Endothelial cell of hepatic sinusoid (primary cell): ENCODE measurements around the gene ACACB.
"Not testable (repeated sequence)": the region's sequence is repeated elsewhere in the genome, so short reads cannot be mapped to it uniquely, and the experiment has no call there.

Experiments
- in situ Hi-C: cut with HindIII; loops from 2 replicates; pipeline ENCODE4 v1.10.0; 2017; ENCODE audit warnings: low sequenced_read_pairs

Gene ACACB

DNA sequence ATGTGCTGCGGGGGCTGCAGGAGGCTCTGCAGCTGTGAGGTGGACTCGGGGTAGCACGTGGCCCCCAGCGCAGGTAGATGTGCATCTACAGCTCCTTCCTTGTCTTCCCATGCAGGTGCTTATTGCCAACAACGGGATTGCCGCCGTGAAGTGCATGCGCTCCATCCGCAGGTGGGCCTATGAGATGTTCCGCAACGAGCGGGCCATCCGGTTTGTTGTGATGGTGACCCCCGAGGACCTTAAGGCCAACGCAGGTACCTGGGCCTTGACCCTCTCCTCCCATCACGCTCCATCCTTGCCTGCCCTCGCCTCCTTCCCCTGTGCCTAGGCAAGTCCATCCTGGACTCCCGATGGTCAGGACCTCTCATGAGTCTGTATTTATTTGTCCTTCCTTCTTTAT, 51.4 kb downstream of the ACACB start:
- in situ Hi-C loops = no loop called here

DNA sequence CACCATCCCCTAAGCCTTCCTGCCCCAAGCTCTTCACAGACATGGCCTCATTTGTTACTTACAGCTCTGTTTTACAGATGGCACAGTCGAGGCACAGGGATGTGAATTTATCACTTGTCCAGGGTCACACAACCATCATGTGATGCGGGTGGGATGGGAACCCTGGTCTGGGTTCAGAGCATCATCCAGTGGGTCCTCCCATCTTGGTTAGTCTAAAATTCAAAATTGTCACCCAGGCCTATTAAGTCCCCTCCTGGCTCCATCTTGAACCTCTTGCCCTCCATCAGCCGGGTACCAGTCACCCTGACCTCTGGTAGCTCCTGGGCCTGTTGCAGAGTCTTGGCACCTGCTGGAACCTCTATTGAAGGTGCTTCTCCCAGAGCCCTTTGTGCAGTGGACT, 52.9 kb downstream of the ACACB start:
- in situ Hi-C loops = no loop called here

DNA sequence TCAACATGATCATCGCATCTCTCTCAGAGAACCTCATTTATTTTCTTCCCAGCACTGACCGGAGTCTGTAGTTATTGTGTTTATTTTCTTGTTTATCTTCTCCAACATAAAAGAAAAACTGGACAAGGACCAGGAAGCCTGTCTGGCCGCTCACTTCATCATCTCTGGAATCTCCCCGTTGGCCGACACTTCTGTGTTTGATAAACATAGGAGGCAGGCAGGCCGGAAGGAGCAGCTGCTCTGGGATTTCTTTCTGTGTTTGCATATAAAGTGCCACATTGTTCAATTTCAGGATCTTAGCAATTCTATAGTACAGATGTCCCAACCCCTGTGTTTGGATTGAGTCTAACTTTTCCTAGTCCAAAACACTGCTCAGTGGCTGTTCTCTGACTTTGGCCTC, 53.3 kb downstream of the ACACB start:
- in situ Hi-C loops = no loop called here

DNA sequence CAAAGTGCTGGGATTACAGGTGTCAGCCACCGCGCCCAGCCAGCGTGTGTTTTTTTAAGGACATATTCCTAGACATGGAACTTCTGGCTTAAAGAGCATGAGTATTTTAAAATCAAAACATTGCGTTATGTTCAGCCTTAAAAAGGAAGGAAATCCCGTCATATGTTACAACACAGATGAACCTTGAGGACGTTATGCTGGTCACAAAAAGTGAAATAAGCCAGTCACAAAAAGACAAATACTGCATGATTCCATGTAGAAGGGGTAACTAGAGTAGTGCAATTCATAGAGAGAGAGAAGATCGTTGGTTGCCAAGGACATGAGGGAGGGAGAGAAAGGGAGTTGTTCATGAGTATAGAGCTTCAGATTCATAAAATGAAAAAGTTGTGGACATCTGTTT, 53.9 kb downstream of the ACACB start:
- in situ Hi-C loops = no loop called here

DNA sequence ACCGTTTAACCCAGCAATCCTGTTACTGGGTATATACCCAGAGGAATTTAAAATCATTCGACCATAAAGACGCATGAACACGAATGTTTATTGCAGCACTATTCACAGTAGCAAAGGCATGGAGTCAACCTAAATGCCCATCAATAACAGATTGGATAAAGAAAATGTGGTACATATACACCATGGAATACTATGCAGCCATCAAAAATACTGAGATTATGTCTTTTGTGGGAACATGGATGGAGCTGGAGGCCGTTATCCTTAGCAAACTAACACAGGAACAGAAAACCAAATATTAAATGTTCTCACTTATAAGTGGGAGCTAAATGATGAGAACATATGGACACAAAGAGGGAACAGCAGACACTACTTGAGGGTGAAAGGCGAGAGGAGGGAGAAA, 56.4 kb downstream of the ACACB start:
- in situ Hi-C loops = not testable (repeated sequence)

DNA sequence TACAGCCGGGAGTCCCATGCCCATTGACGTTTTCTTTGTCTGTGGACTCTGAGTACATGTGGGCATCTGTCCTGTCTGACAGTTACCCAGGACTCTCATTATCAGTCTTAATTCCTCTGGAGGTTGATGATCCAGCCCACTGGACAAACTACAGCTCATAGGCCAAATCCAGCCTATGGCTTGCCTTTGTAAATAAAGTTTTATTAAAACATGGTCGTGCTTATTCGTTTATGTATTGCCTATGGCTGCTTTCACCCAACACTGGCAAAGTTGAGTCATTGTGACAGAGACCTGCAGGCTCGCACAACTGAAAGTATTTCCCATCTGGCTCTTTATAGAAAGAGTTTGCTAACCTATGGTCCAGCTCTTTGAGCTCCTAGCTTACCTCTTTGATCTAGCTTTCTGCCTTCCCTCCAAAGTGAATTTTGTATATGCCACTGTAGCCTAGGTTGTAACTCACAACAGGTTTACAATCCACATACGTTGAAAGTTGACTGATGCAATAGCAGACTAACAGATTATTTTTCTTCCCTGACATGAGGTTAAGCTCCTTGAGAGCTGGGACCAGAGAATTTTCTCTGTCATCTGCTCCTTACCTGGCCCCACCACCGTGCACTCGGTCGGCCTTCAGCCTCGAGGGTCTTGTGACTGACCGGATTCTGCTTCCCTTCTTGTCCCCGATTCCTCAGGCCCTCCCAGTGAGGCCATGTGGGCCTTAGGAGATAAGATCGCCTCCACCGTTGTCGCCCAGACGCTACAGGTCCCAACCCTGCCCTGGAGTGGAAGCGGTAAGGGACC, 57.3 kb downstream of the ACACB start:
- in situ Hi-C loops = no loop called here

DNA sequence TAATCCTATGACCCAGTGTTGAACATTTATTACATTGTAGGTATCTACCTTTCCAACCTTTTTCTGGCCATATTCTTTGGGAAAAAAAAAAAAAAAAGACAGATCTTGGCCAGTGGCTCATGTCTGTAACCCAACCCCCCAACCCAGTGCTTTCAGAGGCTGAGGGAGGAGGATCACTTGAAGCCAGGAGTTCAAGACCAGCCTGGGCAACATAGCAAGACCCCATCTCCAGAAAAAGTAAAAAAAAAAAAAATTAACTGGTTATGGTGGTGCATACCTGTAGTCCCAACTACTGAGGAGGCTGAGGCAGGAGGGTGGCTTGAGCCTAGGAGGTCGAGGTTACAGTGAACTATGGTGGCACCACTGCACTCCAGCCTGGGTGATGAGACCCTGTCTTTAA, 58.1 kb downstream of the ACACB start:
- in situ Hi-C loops = no loop called here

DNA sequence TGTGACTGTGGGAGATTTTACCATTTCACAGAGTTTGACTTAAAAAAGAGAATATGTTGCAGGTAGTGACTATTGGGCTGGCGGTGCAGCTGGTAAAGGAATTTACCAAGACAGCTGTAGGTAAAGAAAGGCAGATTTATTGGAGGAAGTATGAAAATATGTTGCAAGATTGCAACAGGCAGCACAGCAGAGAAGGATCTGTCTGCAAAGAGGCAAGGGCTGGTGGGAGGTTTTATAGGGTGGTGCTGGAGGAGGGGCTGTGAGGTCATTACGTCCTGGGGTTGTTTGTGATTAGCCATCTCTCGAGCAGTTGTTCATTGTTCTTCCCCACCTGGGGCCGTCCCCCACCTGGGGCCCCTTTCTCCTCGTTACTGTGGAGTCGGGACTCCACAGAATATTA, 62.1 kb downstream of the ACACB start:
- in situ Hi-C loops = loop anchor here (5.0 kb wide), 2 partner anchors 34 to 99 kb away; no protein-coding TSS in a partner anchor

DNA sequence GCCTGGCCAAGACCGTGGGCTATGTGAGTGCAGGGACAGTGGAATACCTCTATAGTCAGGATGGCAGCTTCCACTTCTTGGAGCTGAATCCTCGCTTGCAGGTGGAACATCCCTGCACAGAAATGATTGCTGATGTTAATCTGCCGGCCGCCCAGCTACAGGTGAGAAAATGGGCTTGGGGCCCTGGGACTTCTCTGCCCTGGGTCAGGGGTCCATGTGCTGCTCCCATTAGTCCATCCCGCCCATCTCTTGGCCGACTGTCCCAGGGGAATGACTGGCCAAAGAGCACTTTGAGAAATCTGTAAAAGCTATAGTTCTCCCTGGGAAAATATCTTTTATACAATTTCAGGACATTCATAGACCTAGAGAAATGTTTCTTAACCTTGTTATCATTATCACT, 63.5 kb downstream of the ACACB start:
- in situ Hi-C loops = loop anchor here (5.0 kb wide), 2 partner anchors 32 to 97 kb away; no protein-coding TSS in a partner anchor

DNA sequence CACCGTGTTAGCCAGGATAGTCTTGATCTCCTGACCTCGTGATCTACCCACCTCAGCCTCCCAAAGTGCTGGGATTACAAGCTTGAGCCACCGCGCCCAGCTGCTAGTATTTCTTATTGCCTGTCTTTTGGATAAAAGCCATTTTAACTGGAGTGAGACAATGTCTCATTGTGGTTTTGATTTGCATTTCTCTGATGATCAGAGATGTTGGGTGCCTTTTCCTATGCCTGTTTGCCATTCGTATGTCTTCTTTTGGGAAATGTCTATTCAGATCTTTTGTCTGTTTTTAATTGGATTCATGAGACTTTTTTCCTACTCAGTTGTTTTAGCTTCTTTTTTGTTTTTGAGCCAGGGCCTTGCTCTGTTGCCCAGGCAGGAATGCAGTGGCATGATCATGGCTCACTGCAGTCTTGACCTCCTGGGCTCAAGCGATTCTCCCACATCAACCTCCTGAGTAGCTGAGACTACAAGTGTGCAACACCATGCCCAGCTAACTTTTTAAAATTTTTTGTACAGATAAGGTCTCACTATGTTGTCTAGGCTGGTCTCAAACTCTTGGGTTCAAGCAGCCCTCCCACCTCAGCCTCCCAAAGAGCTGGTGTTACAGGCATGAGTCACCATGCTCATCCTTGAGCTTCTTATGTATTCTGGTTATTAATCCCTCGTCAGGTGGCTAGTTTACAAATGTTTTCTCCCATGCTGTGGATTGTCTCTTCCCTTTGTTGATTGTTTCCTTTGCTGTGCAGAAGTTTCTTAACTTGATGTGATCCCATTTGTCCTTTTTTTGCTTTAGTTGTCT, 65.9 kb downstream of the ACACB start:
- in situ Hi-C loops = no loop called here

DNA sequence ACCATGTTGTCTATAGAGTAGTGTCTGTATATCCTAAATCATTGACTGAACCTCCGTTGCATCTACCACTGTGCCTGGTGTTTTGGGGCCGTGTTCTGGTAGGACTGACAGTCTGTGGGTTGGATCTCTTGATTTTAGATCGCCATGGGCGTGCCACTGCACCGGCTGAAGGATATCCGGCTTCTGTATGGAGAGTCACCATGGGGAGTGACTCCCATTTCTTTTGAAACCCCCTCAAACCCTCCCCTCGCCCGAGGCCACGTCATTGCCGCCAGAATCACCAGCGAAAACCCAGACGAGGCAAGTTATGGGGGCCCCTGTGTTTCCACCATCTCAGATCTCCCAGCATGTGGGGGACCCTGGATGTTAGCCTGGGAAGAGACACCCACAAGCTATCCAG, 69.1 kb downstream of the ACACB start:
- in situ Hi-C loops = no loop called here

DNA sequence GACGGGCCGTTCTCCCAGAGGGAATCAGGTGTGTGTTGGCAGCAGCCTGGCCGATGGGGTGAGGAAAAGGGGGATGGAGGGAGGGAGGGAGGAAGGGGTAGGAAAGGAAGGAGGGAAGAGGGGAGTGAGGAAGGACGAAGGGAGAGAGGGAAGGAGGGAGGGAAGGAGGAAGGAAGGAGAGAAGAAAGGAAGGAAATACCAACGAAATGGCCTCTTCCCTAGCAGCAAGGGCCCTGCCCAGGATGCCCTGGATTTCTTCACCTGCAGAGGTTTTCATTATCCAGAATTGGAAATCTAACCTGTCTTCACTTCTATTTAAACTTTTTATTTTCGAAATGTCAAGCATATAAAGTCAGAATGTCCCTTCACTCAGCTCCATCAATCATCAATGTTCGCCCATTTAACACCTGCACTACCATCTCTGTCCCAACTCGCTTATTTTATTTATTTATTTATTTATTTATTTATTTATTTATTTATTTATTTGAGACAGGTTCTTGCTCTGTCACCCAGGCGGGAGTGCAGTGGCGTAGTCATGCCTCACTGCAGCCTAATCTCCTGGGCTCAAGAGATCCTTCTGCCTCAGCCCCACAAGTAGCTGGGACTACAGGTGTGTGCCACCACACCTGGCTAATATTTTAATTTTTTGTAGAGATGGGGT, 70.7 kb downstream of the ACACB start:
- in situ Hi-C loops = no loop called here

DNA sequence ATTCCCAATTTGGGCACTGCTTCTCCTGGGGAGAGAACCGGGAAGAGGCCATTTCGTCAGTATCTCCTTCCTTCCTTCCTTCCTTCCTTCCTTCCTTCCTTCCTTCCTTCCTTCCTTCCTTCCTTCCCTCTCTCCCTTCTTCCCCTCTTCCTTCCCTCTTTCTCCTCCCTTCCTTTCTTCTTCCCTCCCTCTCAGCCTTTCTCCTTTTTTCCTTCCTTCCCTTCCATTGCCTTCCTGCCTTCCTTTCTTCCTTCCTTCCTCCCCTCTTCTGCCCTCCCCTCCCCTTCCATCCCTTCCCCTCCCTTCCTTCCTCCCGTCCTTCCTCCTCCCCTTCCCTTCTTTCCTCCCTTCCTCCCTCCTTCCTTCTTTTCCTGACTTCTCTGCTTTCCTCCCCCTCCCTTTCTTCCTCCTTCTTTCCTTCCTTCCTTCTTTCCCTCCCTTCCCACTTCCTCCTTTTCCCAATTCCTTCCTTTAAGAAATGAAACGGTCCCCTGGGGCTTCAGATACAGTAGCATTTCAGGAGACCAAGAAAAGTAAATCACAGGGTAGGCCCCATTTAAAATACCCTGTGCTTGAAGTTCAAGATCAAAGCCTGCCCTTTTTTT, 71.8 kb downstream of the ACACB start:
- in situ Hi-C loops = no loop called here

DNA sequence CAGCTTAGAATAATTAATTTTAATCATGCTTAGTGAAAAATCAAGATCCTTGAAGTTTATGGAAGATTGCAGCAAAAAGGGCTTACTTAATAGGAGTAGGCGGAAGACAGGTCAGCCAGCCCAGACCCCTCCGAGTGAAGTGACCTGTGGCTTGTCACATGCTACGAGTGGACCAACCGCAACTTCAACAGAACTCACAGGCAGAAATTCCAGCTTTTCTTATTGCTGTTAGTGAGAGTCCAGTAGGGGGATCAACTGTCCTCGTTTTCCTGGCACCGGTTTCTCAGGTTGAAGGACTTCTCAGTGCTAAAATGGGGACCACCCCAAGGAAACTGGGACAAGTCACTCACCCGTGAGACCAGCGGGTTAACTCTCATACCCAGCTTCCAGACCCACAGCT, 72.9 kb downstream of the ACACB start:
- in situ Hi-C loops = no loop called here

DNA sequence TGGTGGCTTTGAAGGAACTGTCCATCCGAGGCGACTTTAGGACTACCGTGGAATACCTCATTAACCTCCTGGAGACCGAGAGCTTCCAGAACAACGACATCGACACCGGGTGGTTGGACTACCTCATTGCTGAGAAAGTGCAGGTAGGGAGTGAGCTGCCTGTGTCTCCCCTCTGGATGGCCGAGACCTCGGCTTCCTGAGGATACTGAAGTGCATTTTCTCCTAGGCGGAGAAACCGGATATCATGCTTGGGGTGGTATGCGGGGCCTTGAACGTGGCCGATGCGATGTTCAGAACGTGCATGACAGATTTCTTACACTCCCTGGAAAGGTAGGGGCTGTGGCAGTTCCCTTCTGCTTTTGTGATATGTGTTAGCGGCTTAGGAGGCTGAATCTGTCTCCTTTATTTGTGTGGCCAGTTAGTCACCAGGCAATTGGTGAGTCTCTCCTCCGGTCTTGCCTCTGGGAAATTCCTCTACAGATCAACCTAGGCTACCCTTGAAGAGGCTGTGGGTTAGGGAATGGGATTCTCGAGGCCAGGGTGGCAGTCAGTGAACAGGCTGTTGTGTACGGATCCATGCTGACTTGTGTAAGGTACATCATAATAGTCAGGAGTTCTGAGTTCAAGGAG, 75.3 kb downstream of the ACACB start:
- in situ Hi-C loops = no loop called here

DNA sequence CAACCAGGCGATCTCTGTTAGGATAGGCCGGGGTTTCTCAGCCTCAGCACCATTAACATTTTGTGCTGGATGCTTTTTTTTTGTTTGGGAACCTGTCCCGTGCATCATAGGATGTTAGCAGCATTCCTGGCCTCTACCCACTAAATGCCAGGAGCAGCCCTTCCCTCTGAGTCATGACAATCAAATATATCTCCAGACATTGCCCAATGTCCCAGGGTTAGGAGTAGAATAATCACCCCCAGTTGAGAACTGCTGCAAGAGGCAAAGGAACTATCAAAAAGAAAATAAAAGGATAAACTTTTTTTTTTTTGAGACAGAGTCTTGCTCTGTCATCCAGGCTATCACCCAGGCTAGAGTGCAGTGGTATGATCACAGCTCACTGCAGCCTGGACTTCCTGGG, 76.0 kb downstream of the ACACB start:
- in situ Hi-C loops = no loop called here

DNA sequence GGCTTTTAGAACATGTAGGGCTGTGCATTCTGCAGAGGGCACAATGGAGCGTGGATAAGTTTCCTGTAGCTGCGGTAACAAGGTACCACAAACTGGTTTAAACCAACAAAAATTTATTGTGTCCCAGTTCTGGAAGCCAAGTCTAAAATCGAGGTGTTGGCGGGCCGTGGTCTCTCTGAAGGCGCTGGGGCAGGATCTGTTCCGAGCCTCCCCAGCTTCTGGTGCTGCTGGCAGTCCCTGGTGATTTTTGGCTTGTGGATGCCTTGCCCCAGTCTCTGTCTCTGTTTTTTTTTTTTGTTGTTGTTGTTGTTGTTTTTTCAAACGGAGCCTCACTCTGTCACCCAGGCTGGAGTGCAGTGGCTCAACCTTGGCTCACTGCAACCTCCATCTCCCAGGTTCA, 77.5 kb downstream of the ACACB start:
- in situ Hi-C loops = no loop called here

DNA sequence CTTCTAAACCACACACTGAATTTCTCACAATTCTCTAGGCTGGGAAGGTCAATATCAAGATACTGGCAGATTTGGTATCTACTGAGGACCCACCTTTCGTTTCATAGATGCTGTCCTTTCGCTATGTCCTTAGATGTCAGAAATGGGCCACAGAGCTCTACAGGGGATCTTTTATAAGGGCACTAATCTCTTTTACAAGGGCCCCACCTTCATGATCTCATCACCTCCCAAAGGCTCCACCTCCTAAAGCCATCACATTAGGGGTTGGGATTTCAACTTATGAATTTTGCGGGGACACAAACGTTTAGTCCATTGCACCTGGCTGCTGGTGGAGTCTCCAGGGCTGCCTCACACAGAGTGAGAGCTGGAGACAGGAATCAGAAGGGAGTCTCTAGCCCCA, 79.9 kb downstream of the ACACB start:
- in situ Hi-C loops = no loop called here

DNA sequence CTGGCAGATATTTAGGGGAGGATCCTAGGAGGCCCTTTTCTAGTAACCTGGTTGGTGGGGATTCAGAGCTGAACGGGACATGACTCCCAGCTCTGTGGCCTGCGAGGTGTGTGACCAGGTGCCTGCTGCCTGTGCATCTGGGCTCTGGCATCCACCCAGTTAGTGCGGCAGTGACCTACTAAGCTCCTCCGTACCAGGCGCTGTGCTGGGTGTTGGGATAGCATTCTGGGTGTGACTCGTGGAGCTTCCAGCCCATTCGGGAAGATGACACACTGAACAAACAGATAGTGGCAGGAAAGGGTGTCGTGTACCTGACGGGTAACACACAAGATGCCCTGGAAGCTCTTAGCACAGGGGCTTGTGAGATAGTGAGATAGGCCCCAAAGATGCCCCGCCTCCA, 80.9 kb downstream of the ACACB start:
- in situ Hi-C loops = no loop called here

DNA sequence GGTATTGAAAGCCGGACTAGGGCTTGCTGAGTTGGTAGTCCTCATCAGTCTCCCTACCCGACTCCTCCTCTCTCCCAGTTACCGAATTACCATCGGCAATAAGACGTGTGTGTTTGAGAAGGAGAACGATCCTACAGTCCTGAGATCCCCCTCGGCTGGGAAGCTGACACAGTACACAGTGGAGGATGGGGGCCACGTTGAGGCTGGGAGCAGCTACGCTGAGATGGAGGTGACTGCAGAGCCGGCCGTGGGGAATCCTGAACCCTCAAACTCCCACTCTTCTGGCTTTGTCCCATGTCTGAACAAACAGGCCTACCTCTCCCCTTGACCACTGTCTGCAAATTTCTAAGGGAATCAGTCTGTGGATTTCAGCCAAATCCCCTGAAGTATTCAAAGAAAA, 82.9 kb downstream of the ACACB start:
- in situ Hi-C loops = no loop called here
